Activated T-helper 1 cell treated with anti-CD3 and anti-CD28 coated beads, Interleukin-12 subunit alpha, Interleukin-12 subunit beta, Interleukin-2, Interleukin-4 antibody, amounts not matched to agents 30 ng/mL and 10 ng/mL and 1 ng/mL, durations not matched to agents 14 hours and 24 hours and 36 hours (primary cell): ENCODE results near the gene ZBTB47. TPM values are rescaled to one million over a fixed set of nuclear protein-coding genes. Genes with fewer than 3 reads are reported as not detected.

Experiments used
- DNase-seq: peaks from one replicate; pipeline ENCODE4 v3.0.0; 2021; ENCODE audit warnings: low spot score
- H3K27ac Mint-ChIP-seq: one replicate; pipeline ENCODE4 v1.8.0; 2021; ENCODE audit warnings: mild to moderate bottlenecking, mixed read lengths
- H3K27me3 Mint-ChIP-seq: one replicate; pipeline ENCODE4 v1.8.0; 2022; ENCODE audit warnings: mild to moderate bottlenecking, moderate library complexity, mixed read lengths; ENCODE audit not compliant: insufficient read depth
- H3K36me3 Mint-ChIP-seq: one replicate; pipeline ENCODE4 v1.8.0; 2021; ENCODE audit warnings: low read depth, mixed read lengths
- H3K4me1 Mint-ChIP-seq: one replicate; pipeline ENCODE4 v1.8.0; 2021; ENCODE audit warnings: low read depth, mixed read lengths
- H3K4me3 Mint-ChIP-seq: one replicate; pipeline ENCODE4 v1.8.0; 2021; ENCODE audit warnings: mild to moderate bottlenecking, moderate library complexity, mixed read lengths
- H3K9me3 Mint-ChIP-seq: one replicate; pipeline ENCODE4 v1.8.0; 2021; ENCODE audit warnings: mixed read lengths
- intact Hi-C: fragments of 100-400 bp; cut with micrococcal nuclease; formaldehyde crosslinking; loops from one replicate; pipeline ENCODE4 v1.15.1; 2024
- total RNA-seq: library from RNA; stranded (reverse); gene quantifications from 2 replicates; pipeline ENCODE4 v1.2.3, GENCODE V29; 2022

ZBTB47 gene
- total RNA-seq, 1 donor from 2014 or later = 1.8 TPM

DNA sequence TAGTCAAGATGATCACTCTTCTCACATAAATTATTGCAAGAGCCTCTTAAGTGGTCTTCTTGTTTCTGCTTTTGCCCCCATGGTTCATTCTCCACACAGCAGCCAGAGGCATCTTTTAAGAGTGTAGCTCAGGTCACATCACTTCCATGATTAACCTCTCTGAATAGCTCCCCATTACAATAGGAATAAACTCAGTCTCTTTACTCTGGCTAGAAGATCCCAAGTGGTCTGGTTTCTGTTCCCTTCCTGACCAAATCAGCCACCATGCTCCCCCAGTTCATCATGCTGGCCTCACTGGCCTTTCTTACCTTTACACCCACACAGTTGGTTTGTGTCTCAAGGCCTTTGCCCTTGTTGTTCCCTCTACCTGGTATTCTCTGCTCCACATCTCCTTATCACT, 40.9 kb downstream of the ZBTB47 start:
- Mint-ChIP-seq H3K36me3 (no peaks in the 10 kb centered on the region), H3K27me3 (no peaks in the 10 kb centered on the region), H3K4me1 (no peaks in the 10 kb centered on the region), H3K27ac (no peak overlapping the region), H3K9me3 (no peaks in the 10 kb centered on the region), H3K4me3 (no peak overlapping the region)
- intact Hi-C loops = no loop called here
- DNase-seq = no peak

DNA sequence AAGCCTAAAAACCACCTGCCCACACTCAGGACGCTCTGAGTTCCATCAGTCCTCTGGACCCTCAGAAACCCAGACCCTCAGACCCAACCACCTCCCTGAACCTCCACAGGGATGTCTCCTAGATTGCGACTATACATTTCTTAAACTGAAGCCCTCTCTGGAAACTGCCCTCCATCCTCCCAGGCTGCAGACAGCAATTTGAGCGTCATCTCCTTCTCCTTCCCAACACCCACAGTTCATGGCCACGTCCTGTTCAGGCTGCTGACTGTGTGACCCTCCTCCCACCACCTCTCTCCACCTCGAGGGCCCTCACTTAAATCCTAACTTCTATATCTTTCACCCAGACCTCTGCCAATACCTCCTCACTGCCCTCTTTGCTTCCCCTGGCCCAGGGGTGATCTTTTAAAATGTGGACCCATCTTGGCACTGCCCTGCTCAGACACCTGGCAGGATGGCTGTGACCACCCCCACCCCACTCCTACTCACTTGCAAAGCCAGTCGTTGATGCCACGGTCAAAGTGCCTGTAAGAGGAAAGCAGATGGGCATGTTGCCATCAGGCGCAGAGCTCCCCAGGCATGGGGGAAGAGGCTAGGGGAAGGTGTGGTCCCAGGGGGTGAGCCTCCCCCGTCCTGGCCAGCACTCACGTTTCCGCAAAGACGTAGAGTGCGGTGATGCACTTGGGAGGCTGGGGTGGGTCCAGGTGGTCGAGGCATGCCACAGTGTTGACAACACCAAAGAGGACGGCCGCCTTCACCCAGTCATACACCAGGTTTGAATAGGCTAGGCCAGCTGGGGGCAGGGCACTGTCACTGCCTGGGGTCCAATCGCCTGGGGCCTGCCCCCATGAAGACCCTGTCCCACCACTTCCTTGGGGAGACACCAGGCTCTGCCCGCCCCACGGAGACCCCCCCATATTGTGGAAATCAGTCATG, 43.1 kb downstream of the ZBTB47 start:
- H3K4me3 Mint-ChIP-seq = no peak overlapping the region
- H3K27ac Mint-ChIP-seq = no peak overlapping the region
- intact Hi-C loops = no loop called here
- H3K4me1 Mint-ChIP-seq = peaks cover 5% of the 10 kb centered on the region
- no peak for DNase-seq
- no peaks in the 10 kb centered on the region for H3K9me3 Mint-ChIP-seq
- H3K36me3 Mint-ChIP-seq = no peaks in the 10 kb centered on the region
- no peaks in the 10 kb centered on the region for H3K27me3 Mint-ChIP-seq

DNA sequence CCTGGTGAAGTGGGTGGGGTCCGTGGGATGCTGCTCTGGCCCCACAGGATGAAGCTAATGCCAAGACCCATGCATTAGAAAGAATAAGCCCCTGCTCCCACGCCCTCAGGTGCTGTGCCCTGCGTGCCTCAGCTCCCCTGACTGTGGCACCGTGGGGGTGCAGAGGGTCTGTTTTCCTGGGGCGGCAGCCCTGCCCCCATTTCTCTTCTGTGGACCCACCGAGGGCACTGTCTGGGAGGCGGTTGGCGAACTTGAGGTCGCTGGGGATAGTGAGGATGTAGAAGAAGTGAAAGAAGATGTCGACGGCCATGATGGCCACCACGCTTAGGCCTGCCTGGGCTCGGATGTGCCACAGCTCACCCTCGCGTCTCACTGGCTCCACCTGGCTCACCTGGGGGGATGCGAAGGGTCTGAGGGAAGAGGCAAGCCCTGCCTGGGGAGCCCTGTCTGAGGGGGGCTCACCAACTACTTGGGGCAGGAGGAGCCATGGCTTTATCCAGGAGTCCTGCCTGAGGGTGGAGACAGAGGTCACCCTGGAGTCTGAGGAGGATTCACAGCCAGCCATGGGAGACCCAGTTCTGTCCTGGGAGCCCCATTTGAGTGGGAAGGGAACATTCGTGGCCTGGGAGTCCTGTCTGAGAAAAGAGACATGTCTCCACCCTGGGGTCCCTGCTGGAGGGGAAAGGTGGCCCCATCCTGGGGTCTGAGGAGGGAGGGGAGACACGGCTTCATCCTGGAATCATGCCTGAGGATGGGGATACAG, 44.0 kb downstream of the ZBTB47 start:
- no peak overlapping the region for H3K4me3 Mint-ChIP-seq
- no peaks in the 10 kb centered on the region for H3K9me3 Mint-ChIP-seq
- no peaks in the 10 kb centered on the region for H3K36me3 Mint-ChIP-seq
- no peak overlapping the region for H3K27ac Mint-ChIP-seq
- peaks cover 5% of the 10 kb centered on the region for H3K4me1 Mint-ChIP-seq
- intact Hi-C loops = no loop called here
- DNase-seq = no peak
- H3K27me3 Mint-ChIP-seq = no peaks in the 10 kb centered on the region

DNA sequence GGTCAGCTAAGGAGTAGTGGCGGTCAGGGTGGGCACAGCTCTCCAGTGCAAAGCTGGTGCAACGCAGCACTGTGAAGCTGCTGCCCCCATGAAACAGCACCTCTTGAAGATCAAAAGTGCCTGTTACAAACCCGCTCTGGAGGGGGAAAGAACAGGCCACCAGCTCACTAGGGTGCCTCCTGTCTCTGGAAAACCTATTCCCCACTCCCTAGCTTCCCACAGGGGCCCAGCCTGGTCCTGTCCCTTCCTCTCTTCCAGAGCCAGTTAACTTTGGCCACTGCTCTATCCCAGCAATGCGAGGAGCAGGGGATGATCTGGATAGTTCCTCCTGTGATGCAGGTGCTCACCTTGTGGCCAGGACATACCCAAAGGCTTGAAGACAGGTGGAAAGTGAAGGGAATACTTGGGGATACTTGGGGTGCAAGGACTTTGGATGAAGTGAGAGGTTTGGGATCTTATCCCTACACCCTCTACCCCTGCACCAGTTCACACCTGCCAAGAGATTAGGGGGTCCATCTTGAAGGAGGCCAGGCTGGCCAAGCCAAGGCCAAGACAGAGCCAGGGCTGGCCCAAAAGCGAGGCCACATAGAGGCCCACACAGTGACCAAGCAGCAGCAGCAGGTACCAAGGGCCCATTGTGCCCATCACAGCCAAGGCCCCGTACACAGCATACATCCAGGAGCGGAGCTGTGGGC, 44.9 kb downstream of the ZBTB47 start:
- Mint-ChIP-seq H3K4me3 (no peak overlapping the region), H3K36me3 (no peaks in the 10 kb centered on the region), H3K27ac (no peak overlapping the region), H3K4me1 (peaks cover 5% of the 10 kb centered on the region), H3K27me3 (no peaks in the 10 kb centered on the region), H3K9me3 (no peaks in the 10 kb centered on the region)
- DNase-seq = no peak
- intact Hi-C loops = no loop called here

DNA sequence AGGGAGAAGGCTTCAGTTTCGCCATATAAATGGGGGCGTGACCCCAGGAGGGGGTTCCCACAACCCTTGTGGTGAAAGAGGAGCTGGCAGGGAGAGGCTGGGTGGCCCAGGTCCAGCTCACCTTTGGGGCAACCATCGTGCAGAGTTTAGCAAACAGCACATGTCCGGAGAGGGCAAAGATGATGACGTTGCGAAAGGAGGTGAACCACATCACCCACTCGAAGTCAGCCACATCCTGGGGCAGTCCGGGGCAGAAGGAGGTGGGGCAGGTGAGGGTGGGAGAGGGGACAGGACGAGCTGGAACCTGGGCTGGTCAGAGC, 45.4 kb downstream of the ZBTB47 start:
- H3K9me3 Mint-ChIP-seq = no peaks in the 10 kb centered on the region
- no peak overlapping the region for H3K4me3 Mint-ChIP-seq
- no peaks in the 10 kb centered on the region for H3K36me3 Mint-ChIP-seq
- no peaks in the 10 kb centered on the region for H3K27me3 Mint-ChIP-seq
- H3K27ac Mint-ChIP-seq = no peak overlapping the region
- intact Hi-C loops = no loop called here
- peaks cover 5% of the 10 kb centered on the region for H3K4me1 Mint-ChIP-seq
- DNase-seq = no peak

DNA sequence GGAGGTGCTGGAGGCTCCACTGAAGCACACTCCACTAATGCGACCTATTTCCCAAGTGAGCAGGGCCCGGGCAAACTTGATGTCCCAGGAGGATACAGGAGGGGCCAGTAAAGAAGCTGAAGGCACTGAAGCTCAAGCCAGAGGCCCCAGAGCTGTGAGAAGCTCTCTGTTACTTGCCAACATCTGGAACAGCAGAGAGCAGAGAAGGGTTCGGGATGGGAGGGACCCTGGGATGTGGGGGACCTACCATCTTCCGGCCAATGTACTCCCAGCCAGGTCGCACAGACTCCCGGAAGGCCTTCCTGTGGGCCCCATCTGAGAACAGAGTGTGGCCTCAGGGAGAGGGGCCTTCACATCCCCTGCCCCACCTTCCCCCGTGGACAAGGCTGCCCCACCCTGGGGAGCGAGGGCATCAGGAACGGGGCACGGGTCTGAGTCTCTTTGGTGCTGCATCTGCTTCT, 46.0 kb downstream of the ZBTB47 start:
- Mint-ChIP-seq H3K9me3 (no peaks in the 10 kb centered on the region), H3K36me3 (no peaks in the 10 kb centered on the region), H3K27me3 (no peaks in the 10 kb centered on the region), H3K4me1 (peaks cover 5% of the 10 kb centered on the region), H3K27ac (no peak overlapping the region), H3K4me3 (no peak overlapping the region)
- intact Hi-C loops = no loop called here
- DNase-seq = no peak

DNA sequence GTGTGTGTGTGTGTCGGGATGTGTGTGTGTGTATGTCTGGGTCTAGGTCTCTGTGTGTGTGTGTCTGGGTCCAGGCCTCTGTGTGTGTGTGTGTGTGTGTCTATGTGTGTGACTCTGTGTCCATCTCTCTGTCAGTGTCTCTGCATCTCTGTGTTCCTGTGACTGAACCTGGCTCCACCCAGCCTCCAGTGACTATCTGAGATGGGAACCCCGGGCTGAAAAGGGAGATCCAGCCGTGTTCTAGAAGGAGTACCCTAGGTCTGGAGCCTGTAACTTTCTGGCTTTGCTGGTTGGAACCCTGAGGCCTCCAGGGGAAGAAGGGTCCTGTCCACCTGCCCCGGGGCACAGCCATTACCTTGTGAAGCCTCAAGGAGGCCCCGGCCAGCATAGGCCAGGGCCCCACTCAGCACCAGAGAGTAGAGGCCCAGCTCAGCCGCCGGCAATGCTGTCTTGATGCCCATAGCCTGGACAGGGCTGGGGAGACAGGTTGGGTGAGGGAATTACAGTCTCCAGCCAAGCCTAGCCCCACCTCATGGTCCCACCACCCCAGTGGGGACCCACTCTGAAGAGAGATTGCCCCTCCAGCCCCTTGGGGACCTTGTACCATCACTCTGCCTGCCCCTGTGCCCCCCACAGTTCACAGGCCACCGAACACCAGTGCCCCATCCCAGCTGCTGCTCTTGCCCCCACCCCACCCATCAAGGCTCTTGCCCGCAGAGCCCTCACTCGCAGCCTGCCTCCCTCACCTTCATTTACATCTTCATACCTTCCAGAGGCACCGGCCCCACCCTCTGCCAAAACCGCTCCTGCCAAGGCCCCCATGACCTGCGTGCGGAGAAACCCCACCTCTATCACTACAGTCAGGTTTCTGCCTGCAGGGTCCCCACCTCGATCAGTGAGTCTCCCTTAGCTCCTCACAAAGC, 47.1 kb downstream of the ZBTB47 start:
- no peaks in the 10 kb centered on the region for H3K36me3 Mint-ChIP-seq
- H3K4me1 Mint-ChIP-seq = peaks cover 5% of the 10 kb centered on the region
- no peak overlapping the region for H3K4me3 Mint-ChIP-seq
- no peak for DNase-seq
- intact Hi-C loops = no loop called here
- H3K27ac Mint-ChIP-seq = no peak overlapping the region
- H3K9me3 Mint-ChIP-seq = no peaks in the 10 kb centered on the region
- no peaks in the 10 kb centered on the region for H3K27me3 Mint-ChIP-seq

DNA sequence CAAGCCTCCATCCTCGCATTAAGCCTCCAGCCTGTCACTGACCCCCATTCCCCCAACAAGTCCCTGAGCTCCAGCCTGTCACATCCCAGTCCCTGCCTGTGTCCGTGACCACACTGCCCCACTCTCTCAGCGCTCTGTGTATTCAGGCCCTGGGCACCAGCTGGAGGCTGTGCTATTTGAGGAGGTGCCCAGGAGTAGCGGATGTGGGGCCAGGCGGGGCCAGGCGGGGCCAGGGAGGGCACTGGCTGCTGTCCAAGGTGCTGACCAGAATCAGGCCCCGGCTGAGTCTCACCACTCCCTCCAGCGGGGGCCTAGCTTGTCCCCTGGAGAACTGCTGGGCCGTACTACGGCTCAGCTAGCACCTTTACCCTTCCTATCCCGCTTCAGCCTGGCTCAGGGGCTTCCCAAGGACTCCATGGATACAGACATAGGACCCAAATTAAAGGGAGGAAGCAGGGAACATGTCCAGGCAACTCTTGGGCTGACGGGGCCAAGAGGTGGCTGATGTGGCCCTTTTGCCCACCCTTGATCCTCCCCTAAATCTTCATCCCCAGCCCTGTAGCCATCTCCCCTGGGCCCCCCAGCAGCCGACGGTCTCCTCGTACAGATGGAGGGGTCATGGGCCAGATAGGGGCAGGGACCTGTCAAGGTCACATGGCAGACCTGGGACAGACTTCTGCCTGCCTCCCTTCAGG, 48.0 kb downstream of the ZBTB47 start:
- Mint-ChIP-seq H3K9me3 (no peaks in the 10 kb centered on the region), H3K4me3 (no peak overlapping the region), H3K27ac (no peak overlapping the region), H3K27me3 (no peaks in the 10 kb centered on the region), H3K36me3 (no peaks in the 10 kb centered on the region), H3K4me1 (peaks cover 5% of the 10 kb centered on the region)
- peak; percentile 48 for DNase-seq
- intact Hi-C loops = no loop called here

DNA sequence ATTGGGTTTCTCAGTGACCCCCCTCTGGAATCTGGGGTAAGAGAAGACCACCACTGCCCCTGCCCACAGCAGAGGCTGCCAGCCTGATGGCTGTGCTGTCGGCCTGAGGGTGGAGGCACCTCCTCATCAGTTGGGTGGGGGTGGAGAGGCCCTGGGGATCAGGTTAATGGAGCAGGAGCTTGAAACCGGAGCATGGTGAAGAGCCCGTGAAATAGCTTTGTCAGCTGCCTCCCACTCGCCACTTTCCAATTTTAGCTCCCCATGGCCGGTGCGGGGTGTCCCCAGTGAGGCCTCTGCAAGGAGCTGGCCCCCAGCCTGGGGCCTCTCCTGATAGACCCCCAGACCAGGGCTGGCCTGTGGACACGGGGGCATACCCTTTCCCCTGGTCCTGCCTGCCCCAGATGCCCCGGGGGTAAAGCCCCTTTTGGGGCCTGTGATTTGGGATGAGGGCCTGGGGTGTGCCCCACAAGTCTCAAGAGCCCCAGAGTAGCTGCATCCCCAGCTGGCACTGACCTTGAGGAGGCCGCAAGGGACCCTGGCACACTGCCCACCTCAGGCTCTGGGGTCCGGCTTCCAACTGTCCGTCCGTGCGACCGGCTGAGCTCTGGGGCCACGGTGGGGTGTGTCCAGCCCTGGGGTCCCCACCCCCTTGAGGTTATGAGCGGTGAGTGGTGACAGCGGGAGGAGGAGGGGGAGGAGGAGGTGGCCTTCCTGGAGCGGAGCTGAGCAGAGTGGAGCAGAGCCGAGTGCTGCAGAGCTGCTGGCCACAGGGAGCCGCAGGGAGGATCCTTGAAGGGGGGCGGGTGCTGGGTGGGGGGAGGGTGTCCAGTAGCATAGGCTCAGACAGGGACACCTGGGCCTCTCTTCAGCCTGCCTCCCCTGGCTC, 48.8 kb downstream of the ZBTB47 start, which contains the start of gene HHATL:
HHATL (minus strand) TSS at position 733 of the 886 bp plus-strand sequence. CDS start 1,972 bp downstream, outside the sequence.
- no peak for DNase-seq
- no peaks in the 10 kb centered on the region for H3K9me3 Mint-ChIP-seq
- H3K36me3 Mint-ChIP-seq = no peaks in the 10 kb centered on the region
- H3K4me3 Mint-ChIP-seq = no peak within 1 kb of the TSS
- peaks cover 5% of the 10 kb centered on the region for H3K4me1 Mint-ChIP-seq
- no peak within 1 kb of the TSS for H3K27ac Mint-ChIP-seq
- H3K27me3 Mint-ChIP-seq = no peaks in the 10 kb centered on the region
- intact Hi-C loops = no loop called here

DNA sequence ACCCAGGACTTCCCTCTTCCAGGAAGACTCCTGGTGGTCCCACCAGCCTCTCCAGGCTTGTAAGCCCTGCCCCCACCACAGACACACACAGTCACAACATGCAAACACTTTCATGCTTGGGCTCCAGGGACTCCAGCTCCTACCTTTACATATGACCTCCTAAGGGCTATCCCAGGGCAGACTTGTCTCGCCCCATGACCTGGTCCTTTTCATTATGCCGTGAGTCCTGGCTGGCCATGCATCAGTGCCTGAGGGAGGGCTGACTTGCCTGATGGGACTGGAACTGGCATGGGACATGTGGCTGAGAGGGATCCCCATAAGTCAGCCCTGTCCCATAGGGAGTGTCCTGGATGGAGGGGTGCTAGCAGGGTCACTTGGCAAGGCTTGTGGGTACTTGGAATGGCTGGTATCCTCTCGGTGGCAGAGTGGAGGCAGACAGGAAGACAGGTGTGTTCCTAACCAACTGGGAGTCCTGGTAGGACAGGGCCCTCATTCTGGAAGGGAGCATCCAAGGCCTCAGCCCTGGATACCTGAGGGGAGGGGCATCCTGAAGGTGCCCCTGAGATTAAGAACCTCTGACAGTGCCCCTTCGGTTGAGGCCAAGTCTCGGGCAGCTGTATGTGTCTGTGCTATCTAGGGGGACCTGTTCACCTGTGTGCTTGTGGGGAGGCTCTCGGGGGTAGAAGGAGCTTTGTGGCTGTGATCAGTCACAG, 49.6 kb downstream of the ZBTB47 start:
- H3K27ac Mint-ChIP-seq = no peak overlapping the region
- DNase-seq = no peak
- H3K4me3 Mint-ChIP-seq = no peak overlapping the region

DNA sequence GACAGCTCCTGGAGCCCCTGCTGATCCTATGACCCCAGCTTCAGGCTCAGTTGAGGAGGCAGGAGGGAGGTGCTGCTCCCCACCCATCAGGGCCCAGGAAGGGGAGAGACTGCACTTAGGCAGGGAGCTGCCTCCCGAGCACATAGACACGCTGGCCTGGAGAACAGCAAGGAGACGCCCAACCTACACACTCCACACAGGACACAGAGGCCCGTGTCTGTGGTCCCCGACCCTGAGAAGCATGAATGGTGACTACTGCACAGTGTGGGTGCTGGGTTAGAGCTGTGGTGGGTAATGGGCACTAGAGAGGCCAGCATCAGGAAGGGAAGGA, 50.2 kb downstream of the ZBTB47 start:
- no peak overlapping the region for H3K27ac Mint-ChIP-seq
- peaks cover 5% of the 10 kb centered on the region for H3K4me1 Mint-ChIP-seq
- no peaks in the 10 kb centered on the region for H3K36me3 Mint-ChIP-seq
- H3K27me3 Mint-ChIP-seq = no peaks in the 10 kb centered on the region
- intact Hi-C loops = no loop called here
- no peaks in the 10 kb centered on the region for H3K9me3 Mint-ChIP-seq
- H3K4me3 Mint-ChIP-seq = no peak overlapping the region
- no peak for DNase-seq

More for the DNA sequence above, 49.6 kb downstream of the ZBTB47 start:
- H3K4me1 Mint-ChIP-seq = peaks cover 5% of the 10 kb centered on the region
- no peaks in the 10 kb centered on the region for H3K27me3 Mint-ChIP-seq
- no peaks in the 10 kb centered on the region for H3K9me3 Mint-ChIP-seq
- intact Hi-C loops = no loop called here
- no peaks in the 10 kb centered on the region for H3K36me3 Mint-ChIP-seq
